NCI-H2029 (cell line): ENCODE measurements around the gene ZSCAN5A.
"Not testable (repeated sequence)": the region's sequence is repeated elsewhere in the genome, so short reads cannot be mapped to it uniquely, and the experiment has no call there.

ENCODE experiments used
- DNase-seq: peaks from one replicate; lab custom pipeline; 2025; lab: John Stamatoyannopoulos, UW

Gene ZSCAN5A

GRCh38 chr19:56271151-56271550, 43.5 kb downstream of the ZSCAN5A start:
- DNase-seq, result no peak

GRCh38 chr19:56270676-56271075, 44.0 kb downstream of the ZSCAN5A start:
- DNase-seq, result no peak

GRCh38 chr19:56269348-56269747, 45.3 kb downstream of the ZSCAN5A start:
- no peak for DNase-seq

GRCh38 chr19:56266051-56266450, 48.6 kb downstream of the ZSCAN5A start:
- DNase-seq, result no peak

- no peak for DNase-seq
Measured at GRCh38 chr19:56263319-56263718, 51.3 kb downstream of the ZSCAN5A start.

GRCh38 chr19:56261932-56262331, 52.7 kb downstream of the ZSCAN5A start:
- DNase-seq, result not testable (repeated sequence)

DNA sequence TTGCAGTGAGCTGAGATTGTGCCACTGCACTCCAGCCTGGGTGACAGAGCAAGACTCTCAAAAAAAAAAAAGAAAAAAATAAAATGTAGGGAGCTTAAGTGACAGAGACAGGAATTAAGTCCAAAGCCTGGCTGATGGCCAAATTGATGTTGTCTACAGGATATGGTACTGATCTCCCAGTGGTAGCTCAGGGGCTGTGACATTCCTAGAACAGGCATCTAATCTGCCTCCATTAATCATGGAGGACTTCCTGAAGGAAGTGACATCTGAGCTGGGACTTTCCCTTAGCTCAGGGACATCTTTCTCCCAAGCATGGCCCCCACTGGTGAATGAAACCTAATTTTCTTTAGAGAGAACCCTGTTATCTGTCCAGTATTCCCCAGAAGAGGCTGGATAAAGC, 53.5 kb downstream of the ZSCAN5A start:
- no peak for DNase-seq

DNA sequence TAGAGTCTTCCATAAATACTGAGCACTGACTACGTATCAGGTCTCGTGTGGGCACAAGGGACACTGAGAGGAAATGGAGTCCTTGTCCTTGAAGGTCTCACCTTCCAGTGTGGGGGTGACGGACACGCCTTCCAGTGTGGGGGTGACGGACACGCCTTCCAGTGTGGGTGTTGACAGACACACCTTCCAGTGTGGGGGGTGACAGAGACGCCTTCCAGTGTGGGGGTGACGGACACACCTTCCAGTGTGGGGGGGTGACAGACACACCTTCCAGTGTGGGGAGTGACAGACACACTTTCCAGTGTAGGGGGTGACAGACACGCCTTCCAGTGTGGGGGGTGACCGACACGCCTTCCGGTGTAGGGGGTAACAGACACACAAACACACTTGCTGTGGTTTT, 56.4 kb downstream of the ZSCAN5A start:
- DNase-seq, result no peak

DNA sequence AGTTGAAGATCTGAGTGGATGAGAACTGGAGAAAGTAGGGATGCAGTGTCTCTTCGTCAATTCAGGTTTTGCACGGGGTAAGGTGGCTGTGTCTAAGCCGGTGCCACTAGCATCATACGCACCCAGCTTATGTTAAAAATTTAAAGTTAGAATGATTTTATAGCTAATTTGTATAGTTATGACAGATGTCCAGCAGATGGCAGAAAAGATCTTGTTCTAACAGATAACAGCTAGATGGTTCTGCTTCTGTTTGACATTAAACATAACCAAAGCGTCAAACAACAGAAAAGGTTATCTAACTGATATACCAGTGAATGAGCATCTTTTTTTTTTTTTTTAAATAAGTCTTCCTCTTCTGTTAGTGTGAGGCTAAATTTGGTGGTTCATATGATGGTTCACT, 60.9 kb downstream of the ZSCAN5A start:
- DNase-seq, result peak; percentile 57

DNA sequence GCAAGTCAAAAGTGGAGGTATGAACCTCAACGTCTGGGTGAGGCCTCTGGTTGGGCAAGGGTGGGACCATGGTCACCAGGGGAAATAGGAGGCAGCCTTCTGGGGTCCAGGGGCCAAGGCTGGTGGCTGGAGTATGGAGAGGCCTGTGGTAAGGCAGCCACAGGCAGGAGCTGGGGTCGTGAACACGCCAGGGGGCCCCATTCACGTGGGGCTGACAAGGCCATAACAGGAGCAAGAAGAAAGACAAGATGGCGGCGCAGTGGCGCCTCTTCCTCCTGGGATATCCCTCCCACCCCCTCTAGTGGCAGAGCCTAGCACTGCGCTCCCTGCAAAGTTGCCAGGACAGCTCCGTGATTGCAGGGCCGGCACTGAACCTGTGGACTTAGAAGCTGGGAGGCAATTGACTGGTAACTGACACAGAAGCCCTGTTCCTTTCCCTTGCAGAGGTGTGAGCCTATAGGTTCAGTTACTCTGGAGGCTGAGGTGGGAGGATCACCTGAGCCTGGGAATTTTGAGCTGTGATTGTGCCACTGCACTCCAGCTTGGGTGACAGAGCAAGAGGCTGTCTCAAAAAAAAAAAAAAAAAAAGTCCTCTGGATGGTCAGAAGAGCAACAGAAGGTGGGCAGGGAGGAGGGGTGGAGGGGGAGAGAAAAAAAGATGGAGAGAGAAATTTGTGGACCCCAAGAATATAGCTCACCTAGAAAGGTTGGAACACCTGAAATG, 61.8 kb downstream of the ZSCAN5A start:
- peak; percentile 70 for DNase-seq

- not testable (repeated sequence) for DNase-seq
Measured at GRCh38 chr19:56248736-56249338, 65.8 kb downstream of the ZSCAN5A start.

- not testable (repeated sequence) for DNase-seq
Measured at GRCh38 chr19:56245764-56246163, 68.9 kb downstream of the ZSCAN5A start.

- no peak for DNase-seq
Measured at GRCh38 chr19:56245121-56245740, 69.4 kb downstream of the ZSCAN5A start.

DNA sequence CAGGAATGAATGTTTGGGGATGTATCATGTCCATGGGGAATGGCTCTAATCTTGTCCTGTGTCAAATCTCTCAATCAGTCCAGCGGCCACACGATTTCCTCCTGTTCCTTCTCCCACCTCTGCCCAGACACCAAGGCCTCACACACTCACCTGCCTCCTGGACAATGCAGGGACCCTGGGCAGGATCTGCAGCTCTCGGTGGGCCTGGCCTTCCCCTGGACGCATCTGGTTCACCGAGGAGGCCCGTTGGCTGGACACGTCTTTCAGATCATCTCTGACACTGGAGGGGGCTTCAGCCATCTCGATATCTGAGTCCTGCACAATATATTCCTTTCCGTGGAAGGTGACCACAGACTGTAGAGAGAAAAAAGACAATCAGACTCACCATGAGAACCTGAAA, 91.2 kb downstream of the ZSCAN5A start:
- no peak for DNase-seq

- no peak for DNase-seq
Measured at GRCh38 chr19:56222901-56223300, 91.7 kb downstream of the ZSCAN5A start.

- no peak for DNase-seq
Measured at GRCh38 chr19:56221851-56222250, 92.8 kb downstream of the ZSCAN5A start.

GRCh38 chr19:56221442-56221841, 93.2 kb downstream of the ZSCAN5A start:
- not testable (repeated sequence) for DNase-seq

GRCh38 chr19:56218961-56219360, 95.7 kb downstream of the ZSCAN5A start:
- no peak for DNase-seq

- DNase-seq, result no peak
Measured at GRCh38 chr19:56217039-56217949, 97.3 kb downstream of the ZSCAN5A start.

GRCh38 chr19:56211718-56212117, 102.9 kb downstream of the ZSCAN5A start:
- no peak for DNase-seq

DNA sequence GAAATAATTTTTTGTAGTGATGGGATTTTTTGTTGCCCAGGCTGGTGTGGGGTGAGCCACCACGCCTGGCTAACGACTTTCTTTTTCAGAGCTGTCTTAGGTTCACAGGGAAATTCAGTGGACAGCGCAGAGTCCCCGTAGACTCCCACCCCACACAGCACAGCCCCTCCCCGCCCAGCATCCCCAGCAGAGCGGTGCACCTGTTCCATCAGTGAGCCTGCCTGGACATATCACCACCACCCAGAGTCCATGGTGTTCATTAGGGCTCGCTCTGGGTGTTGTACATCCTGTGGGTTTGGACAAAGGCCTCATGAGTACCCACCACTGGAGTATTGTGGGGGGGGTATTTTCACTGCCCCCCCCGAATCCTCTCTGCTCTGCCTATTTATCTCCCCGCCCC, 104.6 kb downstream of the ZSCAN5A start:
- not testable (repeated sequence) for DNase-seq

- DNase-seq, result no peak
Measured at GRCh38 chr19:56209091-56209490, 105.5 kb downstream of the ZSCAN5A start.
